Measurements from ENCODE around the gene ENAM.

Gene ENAM, protein sequence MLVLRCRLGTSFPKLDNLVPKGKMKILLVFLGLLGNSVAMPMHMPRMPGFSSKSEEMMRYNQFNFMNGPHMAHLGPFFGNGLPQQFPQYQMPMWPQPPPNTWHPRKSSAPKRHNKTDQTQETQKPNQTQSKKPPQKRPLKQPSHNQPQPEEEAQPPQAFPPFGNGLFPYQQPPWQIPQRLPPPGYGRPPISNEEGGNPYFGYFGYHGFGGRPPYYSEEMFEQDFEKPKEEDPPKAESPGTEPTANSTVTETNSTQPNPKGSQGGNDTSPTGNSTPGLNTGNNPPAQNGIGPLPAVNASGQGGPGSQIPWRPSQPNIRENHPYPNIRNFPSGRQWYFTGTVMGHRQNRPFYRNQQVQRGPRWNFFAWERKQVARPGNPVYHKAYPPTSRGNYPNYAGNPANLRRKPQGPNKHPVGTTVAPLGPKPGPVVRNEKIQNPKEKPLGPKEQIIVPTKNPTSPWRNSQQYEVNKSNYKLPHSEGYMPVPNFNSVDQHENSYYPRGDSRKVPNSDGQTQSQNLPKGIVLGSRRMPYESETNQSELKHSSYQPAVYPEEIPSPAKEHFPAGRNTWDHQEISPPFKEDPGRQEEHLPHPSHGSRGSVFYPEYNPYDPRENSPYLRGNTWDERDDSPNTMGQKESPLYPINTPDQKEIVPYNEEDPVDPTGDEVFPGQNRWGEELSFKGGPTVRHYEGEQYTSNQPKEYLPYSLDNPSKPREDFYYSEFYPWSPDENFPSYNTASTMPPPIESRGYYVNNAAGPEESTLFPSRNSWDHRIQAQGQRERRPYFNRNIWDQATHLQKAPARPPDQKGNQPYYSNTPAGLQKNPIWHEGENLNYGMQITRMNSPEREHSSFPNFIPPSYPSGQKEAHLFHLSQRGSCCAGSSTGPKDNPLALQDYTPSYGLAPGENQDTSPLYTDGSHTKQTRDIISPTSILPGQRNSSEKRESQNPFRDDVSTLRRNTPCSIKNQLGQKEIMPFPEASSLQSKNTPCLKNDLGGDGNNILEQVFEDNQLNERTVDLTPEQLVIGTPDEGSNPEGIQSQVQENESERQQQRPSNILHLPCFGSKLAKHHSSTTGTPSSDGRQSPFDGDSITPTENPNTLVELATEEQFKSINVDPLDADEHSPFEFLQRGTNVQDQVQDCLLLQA

GRCh38 chr4:70628444-70628843 is at the start of gene ENAM:
Gene ENAM (plus strand): TSS chr4:70628744. CDS start chr4:70629501, 757 bp downstream.
- DNase-seq, result no peak

DNA sequence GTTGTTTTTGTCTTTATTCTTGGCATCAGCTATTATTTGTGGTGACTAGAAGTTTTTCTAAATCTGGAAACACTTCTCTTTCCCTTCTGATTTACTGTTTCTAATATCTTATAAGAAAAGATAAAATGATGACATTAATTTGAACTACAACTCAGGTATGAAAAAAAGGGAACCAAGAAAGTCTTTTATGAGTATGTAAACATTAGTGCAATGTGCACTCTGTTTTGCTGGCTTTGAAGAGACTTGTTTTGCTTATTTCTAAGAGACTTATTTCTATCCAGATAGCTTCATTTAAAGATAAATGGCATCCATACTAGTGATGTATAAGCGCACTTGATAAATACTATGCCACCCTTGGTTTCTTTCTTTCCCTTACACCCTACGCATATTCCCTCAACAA is 46.6 kb upstream of the ENAM start:
- DNase-seq, result no peak

DNA sequence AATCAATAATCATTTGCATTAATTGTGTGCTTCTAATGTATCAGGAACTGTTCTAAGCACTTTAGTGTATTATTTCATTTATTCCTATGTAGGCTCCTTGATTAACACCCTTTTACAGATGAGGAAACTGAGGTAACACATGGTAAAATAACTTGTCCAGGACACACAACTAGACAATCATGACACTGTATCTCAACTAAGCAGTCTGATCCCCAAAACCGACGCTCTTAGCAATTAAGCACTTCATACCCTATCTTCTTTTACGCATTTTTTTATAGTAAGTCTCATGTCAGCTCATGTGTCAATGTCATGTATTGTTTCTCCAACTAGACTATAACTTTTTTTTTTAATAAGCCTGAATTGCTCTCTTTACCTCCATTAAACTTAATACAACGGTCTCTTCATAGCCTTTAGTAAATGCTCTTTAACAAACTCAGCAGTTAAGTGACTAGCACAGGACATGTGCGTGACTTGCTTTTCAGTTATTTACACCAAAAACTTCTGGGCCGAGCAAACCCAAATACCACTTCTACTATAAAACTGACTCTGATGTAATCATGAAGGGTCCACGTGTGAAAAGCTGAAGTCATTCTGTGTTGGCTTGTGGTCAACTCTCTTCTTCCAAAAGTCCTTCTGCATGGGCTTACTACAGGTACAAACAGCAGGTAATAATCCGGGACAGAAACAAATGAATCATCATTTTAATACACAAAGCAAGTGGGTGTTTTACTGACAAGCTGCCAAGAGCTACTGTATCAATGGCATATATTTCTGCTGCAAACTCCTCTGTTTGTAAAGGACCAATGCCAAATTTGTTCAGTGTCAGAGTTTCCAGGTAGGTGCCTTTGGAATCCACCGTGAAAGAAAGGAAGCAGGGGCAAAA is 44.4 kb upstream of the ENAM start:
- no peak for DNase-seq

DNA sequence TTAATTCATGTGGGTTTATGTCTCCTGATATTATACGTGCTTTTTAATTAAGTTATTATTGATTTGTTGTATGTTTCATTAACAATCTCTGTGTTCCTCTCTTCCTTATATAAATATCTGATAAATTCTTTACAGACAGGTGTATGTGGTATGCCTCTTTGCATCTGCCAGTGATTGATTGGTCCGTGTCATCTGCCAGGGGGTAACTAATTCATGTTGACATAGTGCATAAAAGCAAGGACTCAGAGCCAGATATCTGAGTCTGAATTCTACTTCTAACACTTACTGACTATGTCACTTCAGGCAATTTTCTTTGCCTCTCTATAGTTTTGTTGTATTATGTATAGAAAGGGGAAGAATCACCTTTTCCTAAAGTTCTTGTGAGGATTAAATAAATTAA is 41.7 kb upstream of the ENAM start:
- DNase-seq, result no peak

DNA sequence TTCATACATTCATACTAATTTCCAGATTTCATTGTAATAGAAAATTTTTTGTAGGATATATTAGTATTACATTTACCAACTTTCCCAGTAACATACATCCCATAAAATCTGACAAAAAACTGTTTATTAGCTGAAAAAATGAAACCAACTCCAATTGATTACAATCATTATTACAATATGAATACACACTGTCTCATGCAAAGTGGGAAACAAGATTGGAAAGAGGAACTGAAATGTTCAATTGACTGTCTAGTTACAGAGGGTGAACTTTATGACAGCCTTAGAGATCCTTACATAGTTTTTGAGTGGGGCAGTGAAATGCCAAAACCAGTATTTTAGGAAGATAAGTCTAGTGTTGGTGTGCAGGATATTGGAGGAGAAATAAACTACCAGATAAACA is 38.8 kb upstream of the ENAM start:
- peak; percentile 5 for DNase-seq

DNA sequence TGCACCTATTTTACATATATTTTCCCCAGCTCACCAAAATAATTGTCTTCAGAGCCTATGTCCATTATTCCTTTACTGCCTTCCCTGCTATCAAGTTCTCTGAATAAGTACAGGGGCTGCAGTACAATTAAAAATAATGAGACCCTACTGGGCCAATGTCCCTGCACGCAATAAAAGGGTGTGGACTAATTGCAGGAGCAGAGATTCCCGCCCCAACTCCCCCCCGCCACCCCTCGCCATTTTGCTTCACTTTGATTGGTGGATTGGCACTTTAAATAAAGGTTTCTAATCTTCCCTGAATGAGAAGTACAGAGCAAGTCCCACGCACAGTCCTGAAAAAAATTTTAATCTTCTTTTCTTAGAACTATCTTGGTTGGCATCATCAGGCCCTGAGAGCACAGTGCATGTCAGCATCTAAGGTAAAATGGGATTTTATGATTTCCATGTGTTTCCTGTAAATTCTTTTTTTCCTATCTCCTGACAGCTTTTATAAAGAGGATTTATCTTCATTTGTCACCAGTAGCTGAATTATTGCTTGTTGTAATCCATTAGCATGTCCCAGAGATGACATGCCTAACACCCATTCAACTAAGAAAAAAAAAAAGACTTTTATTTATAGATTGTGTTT is 36.5 kb upstream of the ENAM start, which contains the start of gene AMBN:
Gene AMBN, plus strand, starts transcription at position 302 of the 628 bp plus-strand sequence. Its CDS starts 103 bp downstream, at position 405.
- DNase-seq, result no peak

- DNase-seq, result no peak
Observed at GRCh38 chr4:70594196-70594595, 34.3 kb upstream of the ENAM start.

GRCh38 chr4:70600305-70600704 is 28.2 kb upstream of the ENAM start:
- DNase-seq, result no peak

GRCh38 chr4:70600977-70601376 is 27.6 kb upstream of the ENAM start:
- no peak for DNase-seq

DNA sequence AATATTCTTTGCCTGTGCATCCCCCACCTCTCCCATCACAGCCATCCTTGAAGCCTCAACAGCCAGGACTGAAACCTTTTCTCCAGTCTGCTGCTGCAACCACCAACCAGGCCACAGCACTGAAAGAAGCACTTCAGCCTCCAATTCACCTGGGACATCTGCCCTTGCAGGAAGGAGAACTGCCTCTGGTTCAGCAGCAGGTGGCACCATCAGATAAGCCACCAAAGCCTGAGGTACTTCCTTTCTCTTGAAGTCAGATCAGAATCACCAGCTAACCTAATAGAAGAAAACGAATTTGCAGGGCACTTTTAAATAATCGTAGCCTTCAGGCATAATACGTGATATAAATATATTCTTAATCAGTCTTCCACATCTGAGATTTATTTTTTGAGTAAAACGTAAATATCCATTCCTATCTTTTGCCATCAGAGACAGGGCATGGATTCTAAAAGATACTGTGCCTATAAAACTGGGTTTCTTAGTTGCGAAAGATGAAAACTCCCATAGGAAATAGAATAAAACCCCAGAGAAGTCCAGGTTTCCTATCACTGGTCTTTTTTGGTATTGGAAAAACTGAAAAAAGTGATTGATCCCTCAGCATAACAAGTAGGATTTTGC is 27.0 kb upstream of the ENAM start:
- peak; percentile 44 for DNase-seq

- DNase-seq, result no peak
Observed at GRCh38 chr4:70603856-70604255, 24.7 kb upstream of the ENAM start.

DNA sequence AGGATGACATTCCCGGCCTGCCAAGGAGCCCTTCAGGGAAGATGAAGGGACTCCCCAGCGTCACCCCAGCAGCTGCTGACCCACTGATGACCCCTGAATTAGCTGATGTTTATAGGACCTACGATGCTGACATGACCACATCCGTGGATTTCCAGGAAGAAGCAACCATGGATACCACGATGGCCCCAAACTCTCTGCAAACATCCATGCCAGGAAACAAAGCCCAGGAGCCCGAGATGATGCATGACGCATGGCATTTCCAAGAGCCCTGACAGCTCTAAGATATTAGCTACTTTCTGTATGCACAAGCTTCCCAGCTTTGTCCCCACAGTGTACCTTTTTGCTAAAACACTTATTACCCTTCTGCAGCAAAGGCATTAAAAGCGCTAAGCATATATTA is 22.1 kb upstream of the ENAM start:
- no peak for DNase-seq

- DNase-seq, result no peak
Observed at GRCh38 chr4:70607334-70607853, 21.1 kb upstream of the ENAM start.

GRCh38 chr4:70608324-70608723 is 20.2 kb upstream of the ENAM start:
- no peak for DNase-seq

GRCh38 chr4:70613306-70614183 is 15.0 kb upstream of the ENAM start:
- no peak for DNase-seq

DNA sequence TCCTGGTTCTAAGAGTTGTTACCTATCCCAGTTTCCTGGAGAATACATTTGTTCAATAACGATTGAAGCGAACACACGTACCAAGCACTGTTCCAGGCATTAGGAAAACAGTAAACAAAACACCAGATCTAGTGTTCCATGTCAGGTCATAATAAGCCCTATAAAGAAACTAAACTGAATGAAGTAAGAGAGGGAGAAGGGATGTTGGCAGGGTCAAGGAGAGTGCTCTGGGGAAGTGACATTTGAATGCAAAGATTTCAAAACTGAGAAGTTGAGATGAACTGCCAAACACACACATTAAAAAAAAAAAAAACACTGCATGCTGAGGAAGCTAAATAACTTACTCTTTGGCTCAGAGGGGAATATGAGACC is 14.4 kb upstream of the ENAM start:
- DNase-seq, result no peak

DNA sequence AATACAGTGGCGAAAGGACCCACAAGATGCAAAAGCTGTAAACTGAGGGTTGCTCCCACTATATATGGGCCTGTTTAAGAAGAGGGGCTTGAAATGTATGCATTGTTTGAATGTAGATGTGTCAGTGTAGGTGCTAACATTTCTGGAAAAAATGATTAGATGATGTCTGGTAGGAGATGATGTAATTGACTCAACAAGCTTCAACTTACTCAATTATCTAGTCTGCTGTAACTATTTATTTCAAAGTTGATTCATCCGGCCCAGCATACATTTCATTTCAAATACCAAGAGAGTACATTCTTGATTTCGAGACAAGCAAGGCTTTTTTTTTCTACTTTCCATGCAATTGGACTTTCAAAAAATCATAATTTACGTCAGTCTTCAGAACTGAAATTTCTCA is 9.3 kb upstream of the ENAM start:
- no peak for DNase-seq

GRCh38 chr4:70619778-70620177 is 8.8 kb upstream of the ENAM start:
- no peak for DNase-seq

DNA sequence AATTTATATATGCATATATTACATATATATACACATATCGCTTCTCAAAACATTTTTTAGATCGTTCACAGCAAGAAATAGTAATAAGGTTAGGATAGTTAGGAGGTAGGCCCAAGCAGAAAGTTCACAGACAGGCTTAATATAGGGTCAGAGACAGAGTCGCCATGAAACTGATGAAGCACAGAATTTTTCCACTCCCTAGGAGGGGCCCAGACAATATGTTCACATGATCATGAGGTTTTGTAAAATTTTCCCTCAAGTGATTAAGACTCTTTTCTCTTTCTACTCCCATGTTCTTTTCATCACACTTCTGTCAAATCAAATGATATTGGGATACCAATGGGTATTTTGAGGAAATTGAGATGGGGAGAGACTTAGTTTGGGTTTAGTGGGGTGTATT is 5.2 kb upstream of the ENAM start:
- DNase-seq, result no peak

DNA sequence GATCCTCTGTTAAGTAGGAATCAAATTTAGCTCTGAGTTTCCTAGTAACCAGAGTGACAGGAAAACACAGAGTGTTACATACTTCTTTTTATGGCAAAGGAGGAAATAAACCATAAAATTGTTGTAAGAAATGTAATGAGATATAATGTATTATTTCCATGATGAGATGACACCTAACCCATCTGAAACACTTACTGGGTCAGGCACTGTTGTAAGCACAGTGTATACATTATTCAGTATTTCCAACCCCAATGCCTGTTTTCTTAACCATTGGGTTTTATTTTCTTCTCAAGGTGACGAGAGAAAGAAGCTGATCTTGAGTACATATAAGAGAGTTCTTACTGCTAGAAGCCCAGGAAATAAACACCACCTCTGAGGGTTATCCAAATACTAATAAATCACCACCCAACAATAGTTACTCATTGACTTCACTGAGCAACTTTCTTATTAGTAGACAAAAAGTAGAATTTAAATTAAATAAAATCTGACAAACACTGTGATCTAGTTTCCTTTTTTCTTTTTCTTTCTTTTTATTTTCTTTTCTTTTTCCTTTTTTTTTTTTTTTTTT is 4.2 kb upstream of the ENAM start:
- DNase-seq, result no peak

Measured in MV-4-11 (cell line).